Astrocyte (in vitro differentiated cells and primary cell): ENCODE results near the gene NRG2. TPM values are rescaled to one million over a fixed set of nuclear protein-coding genes. Genes with fewer than 3 reads are reported as not detected.

Source experiments
- DNase-seq: peaks from one replicate; pipeline ENCODE4 v3.0.0-alpha.2; 2010; ENCODE audit warnings: low read depth
- FAIRE-seq: peaks from 2 replicates; lab custom pipeline; 2011; peaks lifted over from hg19 to GRCh38; lab: Jason Lieb, UNC
- H2AFZ ChIP-seq: 2 replicates; pipeline ENCODE4 v1.6.0; 2012; ENCODE audit warnings: low read depth, low read length, inconsistent platforms
- H3K27ac ChIP-seq: 2 replicates; pipeline ENCODE4 v1.5.1; 2011; ENCODE audit warnings: low read depth, low read length, inconsistent platforms
- H3K27me3 ChIP-seq: 2 replicates; pipeline ENCODE4 v1.6.0; 2011; ENCODE audit warnings: low read length, inconsistent platforms; ENCODE audit not compliant: insufficient read depth
- H3K36me3 ChIP-seq: 2 replicates; pipeline ENCODE4 v1.5.1; 2011; ENCODE audit warnings: low read length, inconsistent platforms; ENCODE audit not compliant: insufficient read depth
- H3K4me1 ChIP-seq: 2 replicates; pipeline ENCODE4 v1.5.1; 2011; ENCODE audit warnings: low read length, inconsistent platforms; ENCODE audit not compliant: insufficient read depth
- H3K4me2 ChIP-seq: 2 replicates; pipeline ENCODE4 v1.6.0; 2012; ENCODE audit warnings: low read length, inconsistent platforms
- H3K4me3 ChIP-seq: 2 replicates; pipeline ENCODE4 v1.5.1; 2011; ENCODE audit warnings: low read depth, mild to moderate bottlenecking, low read length, inconsistent platforms; ENCODE audit not compliant: insufficient read depth
- H3K79me2 ChIP-seq: 2 replicates; pipeline ENCODE4 v1.6.0; 2012; ENCODE audit warnings: mild to moderate bottlenecking, low read length, inconsistent platforms; ENCODE audit not compliant: insufficient read depth
- H3K9ac ChIP-seq: 2 replicates; pipeline ENCODE4 v1.6.0; 2012; ENCODE audit warnings: mild to moderate bottlenecking, low read length, inconsistent platforms
- H3K9me3 ChIP-seq: 2 replicates; pipeline ENCODE4 v1.5.1; 2012; ENCODE audit warnings: low read depth, mild to moderate bottlenecking, low read length, inconsistent platforms; ENCODE audit not compliant: insufficient read depth
- H4K20me1 ChIP-seq: 2 replicates; pipeline ENCODE4 v1.6.0; 2012; ENCODE audit warnings: low read length, inconsistent platforms; ENCODE audit not compliant: insufficient read depth
- H3K27ac Mint-ChIP-seq: one replicate; pipeline ENCODE4 v1.8.0; 2021; ENCODE audit warnings: mild to moderate bottlenecking, mixed read lengths; ENCODE audit not compliant: unreplicated experiment
- H3K27me3 Mint-ChIP-seq: one replicate; pipeline ENCODE4 v1.8.0; 2021; ENCODE audit warnings: low read depth, mixed read lengths; ENCODE audit not compliant: unreplicated experiment
- H3K36me3 Mint-ChIP-seq: one replicate; pipeline ENCODE4 v1.8.0; 2021; ENCODE audit warnings: low read depth, mixed read lengths; ENCODE audit not compliant: unreplicated experiment
- H3K4me1 Mint-ChIP-seq: one replicate; pipeline ENCODE4 v1.8.0; 2021; ENCODE audit warnings: low read depth, mixed read lengths; ENCODE audit not compliant: unreplicated experiment
- H3K4me3 Mint-ChIP-seq: one replicate; pipeline ENCODE4 v1.8.0; 2021; ENCODE audit warnings: mild to moderate bottlenecking, moderate library complexity, mixed read lengths; ENCODE audit not compliant: unreplicated experiment
- H3K9me3 Mint-ChIP-seq: one replicate; pipeline ENCODE4 v1.8.0; 2021; ENCODE audit warnings: mild to moderate bottlenecking, mixed read lengths; ENCODE audit not compliant: unreplicated experiment
- EZH2 ChIP-seq: IDR thresholded peaks from 2 replicates; pipeline ENCODE4 v1.6.1; 2012; ENCODE audit warnings: mild to moderate bottlenecking, low read length, inconsistent platforms; ENCODE audit not compliant: insufficient read depth
- total RNA-seq: library from RNA; stranded (reverse); gene quantifications from 2 replicates; pipeline ENCODE4 v1.2.1, GENCODE V29; 2021
- TF ChIP-seq, protein P1 (sequence below): IDR thresholded peaks from 2 replicates; pipeline ENCODE4 v1.5.1; 2011; ENCODE audit warnings: low read depth, mild to moderate bottlenecking, inconsistent platforms, low read length, moderate library complexity; ENCODE audit not compliant: insufficient read depth

The NRG2 gene
- total RNA-seq, 1 donor from 2014 or later = 0.54 TPM

DNA sequence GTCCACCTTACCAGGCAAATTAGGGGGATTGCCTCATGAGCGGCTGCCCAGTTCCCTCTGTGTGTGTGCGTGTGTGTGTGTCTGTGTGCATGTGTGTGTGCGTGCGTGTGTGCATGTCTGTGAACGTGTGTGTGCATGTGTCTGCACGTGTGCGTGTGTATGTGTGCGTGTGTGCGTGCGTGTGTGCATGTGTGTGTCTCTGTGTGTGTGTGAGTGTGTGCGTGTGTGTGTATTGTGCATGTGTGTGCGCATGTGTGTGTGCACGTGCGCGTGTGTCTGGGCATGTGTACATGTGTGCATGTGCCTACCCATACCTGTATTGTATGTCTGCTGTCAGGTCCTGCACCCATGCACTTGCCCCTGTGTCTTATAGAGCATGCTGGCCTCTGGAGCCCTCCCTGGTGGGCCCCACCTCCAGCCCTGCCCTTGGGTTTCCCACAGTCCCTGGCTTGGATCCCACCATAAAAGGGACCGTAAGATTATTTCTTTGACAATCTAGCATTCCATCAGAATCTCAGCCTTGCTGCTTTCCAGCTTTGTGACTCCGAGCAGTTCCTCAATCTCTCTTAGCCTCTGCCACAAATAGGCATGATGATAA is 238.2 kb downstream of the NRG2 start:
- Mint-ChIP-seq H3K4me3 (no peak overlapping the region), H3K9me3 (peaks cover 7% of the 10 kb centered on the region), H3K27ac (no peak overlapping the region), H3K36me3 (peaks cover 4% of the 10 kb centered on the region), H3K27me3 (peaks cover 75% of the 10 kb centered on the region), H3K4me1 (no peaks in the 10 kb centered on the region)
- H3K4me1 ChIP-seq = no peaks in the 10 kb centered on the region
- H3K27ac ChIP-seq = no peak overlapping the region
- H2AFZ ChIP-seq = no peak overlapping the region
- H4K20me1 ChIP-seq = no peaks in the 10 kb centered on the region
- no peak overlapping the region for H3K9ac ChIP-seq
- TF ChIP-seq, protein P1, sequence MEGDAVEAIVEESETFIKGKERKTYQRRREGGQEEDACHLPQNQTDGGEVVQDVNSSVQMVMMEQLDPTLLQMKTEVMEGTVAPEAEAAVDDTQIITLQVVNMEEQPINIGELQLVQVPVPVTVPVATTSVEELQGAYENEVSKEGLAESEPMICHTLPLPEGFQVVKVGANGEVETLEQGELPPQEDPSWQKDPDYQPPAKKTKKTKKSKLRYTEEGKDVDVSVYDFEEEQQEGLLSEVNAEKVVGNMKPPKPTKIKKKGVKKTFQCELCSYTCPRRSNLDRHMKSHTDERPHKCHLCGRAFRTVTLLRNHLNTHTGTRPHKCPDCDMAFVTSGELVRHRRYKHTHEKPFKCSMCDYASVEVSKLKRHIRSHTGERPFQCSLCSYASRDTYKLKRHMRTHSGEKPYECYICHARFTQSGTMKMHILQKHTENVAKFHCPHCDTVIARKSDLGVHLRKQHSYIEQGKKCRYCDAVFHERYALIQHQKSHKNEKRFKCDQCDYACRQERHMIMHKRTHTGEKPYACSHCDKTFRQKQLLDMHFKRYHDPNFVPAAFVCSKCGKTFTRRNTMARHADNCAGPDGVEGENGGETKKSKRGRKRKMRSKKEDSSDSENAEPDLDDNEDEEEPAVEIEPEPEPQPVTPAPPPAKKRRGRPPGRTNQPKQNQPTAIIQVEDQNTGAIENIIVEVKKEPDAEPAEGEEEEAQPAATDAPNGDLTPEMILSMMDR = no peak
- no peak for TF ChIP-seq EZH2
- no peaks in the 10 kb centered on the region for H3K79me2 ChIP-seq
- H3K4me3 ChIP-seq = no peak overlapping the region
- DNase-seq (no peak), FAIRE-seq (no peak)
- H3K4me2 ChIP-seq = no peak overlapping the region
- H3K36me3 ChIP-seq = no peaks in the 10 kb centered on the region
- H3K27me3 ChIP-seq = peaks cover 15% of the 10 kb centered on the region
- no peaks in the 10 kb centered on the region for H3K9me3 ChIP-seq

DNA sequence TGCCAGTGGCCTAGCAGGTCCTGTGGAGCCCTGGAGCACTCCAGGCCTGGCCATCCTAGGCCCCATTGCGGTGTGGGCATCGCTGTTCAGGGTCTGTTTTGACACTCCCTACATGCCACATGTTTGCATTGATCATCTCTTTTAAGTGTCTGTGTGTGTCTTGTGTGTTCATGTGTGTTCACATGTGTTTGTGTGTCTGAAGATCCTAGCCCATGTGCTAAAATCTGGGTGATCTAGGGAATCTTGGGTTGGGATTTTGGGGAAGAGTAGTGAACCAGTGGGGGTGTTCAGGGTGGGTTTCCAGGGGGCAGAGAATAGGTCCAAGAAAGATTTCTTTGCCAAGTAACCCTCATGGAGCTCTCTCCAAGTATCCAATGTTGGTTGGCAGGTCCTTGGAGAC is 239.1 kb downstream of the NRG2 start:
- Mint-ChIP-seq H3K36me3 (peaks cover 4% of the 10 kb centered on the region), H3K4me3 (no peak overlapping the region), H3K27ac (no peak overlapping the region), H3K9me3 (peaks cover 7% of the 10 kb centered on the region), H3K4me1 (peaks cover 4% of the 10 kb centered on the region), H3K27me3 (peaks cover 78% of the 10 kb centered on the region)
- FAIRE-seq (no peak), DNase-seq (no peak)
- H3K79me2 ChIP-seq = no peaks in the 10 kb centered on the region
- no peak overlapping the region for H3K4me2 ChIP-seq
- H3K9ac ChIP-seq = no peak overlapping the region
- H3K36me3 ChIP-seq = no peaks in the 10 kb centered on the region
- no peak overlapping the region for H2AFZ ChIP-seq
- no peak overlapping the region for H3K4me3 ChIP-seq
- TF ChIP-seq, protein P1 = no peak
- TF ChIP-seq EZH2 = no peak
- peaks cover 19% of the 10 kb centered on the region for H3K27me3 ChIP-seq
- H3K9me3 ChIP-seq = no peaks in the 10 kb centered on the region
- no peaks in the 10 kb centered on the region for H4K20me1 ChIP-seq
- no peak overlapping the region for H3K27ac ChIP-seq
- H3K4me1 ChIP-seq = no peaks in the 10 kb centered on the region

GRCh38 chr5:139799359-139799758 is 243.7 kb downstream of the NRG2 start:
- H4K20me1 ChIP-seq = no peaks in the 10 kb centered on the region
- peaks cover 50% of the 10 kb centered on the region for H3K27me3 ChIP-seq
- Mint-ChIP-seq H3K27me3 (peaks cover 85% of the 10 kb centered on the region), H3K9me3 (peaks cover 5% of the 10 kb centered on the region), H3K4me1 (peaks cover 10% of the 10 kb centered on the region), H3K27ac (no peak overlapping the region), H3K36me3 (peaks cover 4% of the 10 kb centered on the region), H3K4me3 (no peak overlapping the region)
- H3K9me3 ChIP-seq = no peaks in the 10 kb centered on the region
- FAIRE-seq (no peak), DNase-seq (no peak)
- H3K27ac ChIP-seq = no peak overlapping the region
- H2AFZ ChIP-seq = no peak overlapping the region
- no peaks in the 10 kb centered on the region for H3K4me1 ChIP-seq
- no peak overlapping the region for H3K4me2 ChIP-seq
- H3K79me2 ChIP-seq = no peaks in the 10 kb centered on the region
- H3K36me3 ChIP-seq = no peaks in the 10 kb centered on the region
- H3K9ac ChIP-seq = no peak overlapping the region
- H3K4me3 ChIP-seq = no peak overlapping the region
- TF ChIP-seq, protein P1 = no peak
- no peak for TF ChIP-seq EZH2
